B cell (primary cell): ENCODE measurements around the gene L3HYPDH. TPM values are rescaled to one million over a fixed set of nuclear protein-coding genes. Genes with fewer than 3 reads are reported as not detected.

Source experiments
- ATAC-seq: fragments of 200-7000 bp; cut with Tn5 transposase; one replicate; pipeline ENCODE4 v1.10.0; 2021; ENCODE audit warnings: low read depth, mild to moderate bottlenecking, moderate number of reproducible peaks, moderate library complexity
- CTCF ChIA-PET: fragments of 350-600 bp; sonication (Branson Sonifier 250); formaldehyde crosslinking; loops from one replicate; lab custom pipeline; 2021; ENCODE audit warnings: antibody characterized with exemption, inconsistent platforms; lab: Charles Lee
- POLR2A ChIA-PET: fragments of 350-600 bp; sonication (Branson Sonifier 250); formaldehyde crosslinking; loops from one replicate; lab custom pipeline; 2021; ENCODE audit warnings: antibody characterized with exemption; lab: Charles Lee
- DNase-seq: peaks from one replicate; pipeline ENCODE4 v3.0.0; 2013
- H2AFZ ChIP-seq: 2 replicates; pipeline ENCODE4 v1.6.1; 2012; ENCODE audit warnings: mild to moderate bottlenecking, low read depth, low read length; ENCODE audit not compliant: insufficient read depth, poor library complexity, severe bottlenecking
- H3K27ac ChIP-seq, 2 donors: 1 replicate in 1 of 2; 2 replicates in 1 of 2; pipeline ENCODE4 v1.5.1; 2012 to 2013; ENCODE audit warnings: low read length in 2 of 2, mild to moderate bottlenecking in 2 of 2, moderate library complexity in 1 of 2
- H3K27me3 ChIP-seq, 4 experiments: fragments of 200-600 bp in 1 of 4; sonication (generic) in 1 of 4; replicated peaks in 1 of 4; 1 replicate in 2 of 4; 2 replicates in 2 of 4; pipeline versions ENCODE4 v1.6.1 to v1.7.0; 2013 to 2016; ENCODE audit warnings: low read length in 3 of 4, mild to moderate bottlenecking in 2 of 4, mixed read lengths in 1 of 4, moderate library complexity in 1 of 4; ENCODE audit not compliant: insufficient read depth in 4 of 4, control insufficient read depth in 3 of 4; ENCODE audit errors: control extremely low read depth in 1 of 4
- H3K36me3 ChIP-seq, 2 experiments: replicated peaks in 1 of 2; 1 replicate in 1 of 2; 2 replicates in 1 of 2; pipeline versions ENCODE4 v1.6.1 to v1.7.1; 2013; ENCODE audit warnings: low read length in 1 of 2; ENCODE audit not compliant: insufficient read depth in 2 of 2, control insufficient read depth in 1 of 2; ENCODE audit errors: control extremely low read depth in 1 of 2, extremely low read depth in 1 of 2
- H3K4me1 ChIP-seq, 2 donors: fragments of 200-600 bp in 1 of 2; sonication (generic) in 1 of 2; 1 replicate in 1 of 2; 2 replicates in 1 of 2; pipeline versions ENCODE4 v1.5.1 to v1.6.1; 2013 to 2017; ENCODE audit warnings: low read length in 2 of 2; ENCODE audit not compliant: control insufficient read depth in 2 of 2, insufficient read depth in 2 of 2
- H3K4me2 ChIP-seq: replicated peaks from 2 replicates; pipeline ENCODE3; 2012; ENCODE audit warnings: mild to moderate bottlenecking, low read depth, low read length; ENCODE audit not compliant: poor library complexity, severe bottlenecking
- H3K4me3 ChIP-seq, 5 experiments: fragments of 200-600 bp in 1 of 5; sonication (generic) in 1 of 5; 1 replicate in 3 of 5; 2 replicates in 2 of 5; pipeline versions ENCODE4 v1.5.1 to v1.7.0; 2011 to 2016; ENCODE audit warnings: low read length in 4 of 5, mild to moderate bottlenecking in 4 of 5, low read depth in 2 of 5, control low read depth in 1 of 5, moderate library complexity in 1 of 5; ENCODE audit not compliant: insufficient read depth in 1 of 5; ENCODE audit errors: control extremely low read depth in 1 of 5, extremely low read depth in 1 of 5
- H3K79me2 ChIP-seq: fragments of 200-600 bp; sonication (generic); one replicate; pipeline ENCODE4 v1.6.0; 2016; ENCODE audit warnings: low read length; ENCODE audit not compliant: control insufficient read depth, insufficient read depth
- H3K9ac ChIP-seq: fragments of 200-600 bp; sonication (generic); 2 replicates; pipeline ENCODE4 v1.6.1; 2017; ENCODE audit warnings: mild to moderate bottlenecking, low read length, moderate library complexity
- H3K9me3 ChIP-seq, 3 donors: one replicate each; pipeline versions ENCODE4 v1.6.1 to v1.7.1; 2013; ENCODE audit warnings: low read length in 2 of 3; ENCODE audit not compliant: control insufficient read depth in 2 of 3, insufficient read depth in 1 of 3; ENCODE audit errors: control extremely low read depth in 1 of 3
- H4K20me1 ChIP-seq: 2 replicates; pipeline ENCODE4 v1.6.0; 2012; ENCODE audit warnings: mild to moderate bottlenecking, low read length; ENCODE audit not compliant: insufficient read depth, control insufficient read depth, poor library complexity, severe bottlenecking
- H3K27ac Mint-ChIP-seq: one replicate; pipeline ENCODE4 v1.8.0; 2021; ENCODE audit warnings: mixed read lengths
- H3K27me3 Mint-ChIP-seq: one replicate; pipeline ENCODE4 v1.8.0; 2021; ENCODE audit warnings: mixed read lengths
- H3K4me1 Mint-ChIP-seq: one replicate; pipeline ENCODE4 v1.8.0; 2021; ENCODE audit warnings: mixed read lengths
- H3K4me3 Mint-ChIP-seq: one replicate; pipeline ENCODE4 v1.8.0; 2021; ENCODE audit warnings: mixed read lengths
- H3K9me3 Mint-ChIP-seq: one replicate; pipeline ENCODE4 v1.8.0; 2022; ENCODE audit warnings: mixed read lengths; ENCODE audit not compliant: insufficient read depth
- CTCF ChIP-seq: fragments of 200-600 bp; IDR thresholded peaks from one replicate; pipeline ENCODE4 v1.8.0; 2022; ENCODE audit warnings: antibody characterized with exemption, mild to moderate bottlenecking
- EZH2 ChIP-seq: IDR thresholded peaks from 2 replicates; pipeline ENCODE4 v1.6.1; 2012; ENCODE audit warnings: borderline replicate concordance, low read depth, mild to moderate bottlenecking, moderate library complexity, low read length; ENCODE audit not compliant: insufficient read depth, poor library complexity, severe bottlenecking
- WGBS: methylation state at CpG from one replicate; pipeline ENCODE4 v1.1.5; 2013; ENCODE audit warnings: missing lambda C conversion rate; ENCODE audit not compliant: insufficient coverage; 5-methylcytosine and 5-hydroxymethylcytosine counted together
- intact Hi-C: fragments of 100-400 bp; cut with micrococcal nuclease; formaldehyde crosslinking; loops from one replicate; pipeline ENCODE4 v1.10.0; 2022
- polyA plus RNA-seq: library from polyadenylated mRNA; depleted of rRNA; stranded (reverse); fragments of >200 nt; gene quantifications from 2 replicates; pipeline ENCODE4 v1.2.3, GENCODE V29; 2012
- total RNA-seq, 2 donors: library from RNA; stranded (reverse); fragments of 120-200 nt in 1 of 2; gene quantifications; 1 replicate in 1 of 2; 2 replicates in 1 of 2; pipeline versions ENCODE4 v1.2.3 to v1.2.4, GENCODE V29; 2013 to 2022

The L3HYPDH gene
- total and polyA plus RNA-seq, 2 donors (not counting 1 experiment from before 2014, with no cell fraction given): 74.5 to 126 TPM

- Histone ChIP-seq H4K20me1 (no peaks in the 10 kb centered on the region), H3K79me2 (no peaks in the 10 kb centered on the region), H3K27ac (no peak overlapping the region), H2AFZ (no peak overlapping the region), H3K36me3 (no peaks in the 10 kb centered on the region), H3K9ac (no peak overlapping the region), H3K9me3 (no peaks in the 10 kb centered on the region), H3K4me3 (no peak overlapping the region), H3K4me1 (peaks cover 8 to 10% of the 10 kb centered on the region in 2 donors), H3K4me2 (no peak overlapping the region), H3K27me3 (peaks cover 0 to 6% (median 6%) of the 10 kb centered on the region in 4 experiments)
- no peak overlapping the region for H3K4me3 Mint-ChIP-seq
- peaks cover 14% of the 10 kb centered on the region for H3K4me1 Mint-ChIP-seq
- no peaks in the 10 kb centered on the region for H3K27me3 Mint-ChIP-seq
- H3K9me3 Mint-ChIP-seq: no peaks in the 10 kb centered on the region
- WGBS: no CpG with 5 or more reads among the region's 1 CpG
- intact Hi-C loops: loop anchor here (5.0 kb wide), 1 partner anchor 823 kb away; the partner anchor contains the start of gene DACT1
- TF ChIP-seq CTCF (no peak), EZH2 (no peak)
- no peak for ATAC-seq
- CTCF ChIA-PET: no interaction called here
- DNase-seq: no peak
- no peak overlapping the region for H3K27ac Mint-ChIP-seq
- POLR2A ChIA-PET: no interaction called here
Observed at GRCh38 chr14:59460378-59460777, 23.8 kb downstream of the L3HYPDH start.

- H3K4me1 ChIP-seq: peaks cover 0 to under 1% of the 10 kb centered on the region in 2 donors
- DNase-seq (no peak), ATAC-seq (no peak)
- Mint-ChIP-seq H3K27me3 (no peaks in the 10 kb centered on the region), H3K27ac (no peak overlapping the region), H3K9me3 (no peaks in the 10 kb centered on the region), H3K4me1 (peaks cover 3% of the 10 kb centered on the region), H3K4me3 (no peak overlapping the region)
- H3K36me3 ChIP-seq: no peaks in the 10 kb centered on the region
- WGBS: no CpG with 5 or more reads among the region's 2 CpGs
- no peaks in the 10 kb centered on the region for H3K79me2 ChIP-seq
- no peak overlapping the region for H3K27ac ChIP-seq
- H4K20me1 ChIP-seq: no peaks in the 10 kb centered on the region
- H3K4me3 ChIP-seq: no peak overlapping the region
- H3K4me2 ChIP-seq: no peak overlapping the region
- TF ChIP-seq CTCF (no peak), EZH2 (no peak)
- CTCF ChIA-PET: interaction anchor here (1.1 to 1.7 kb wide), 2 partner anchors 15 to 892 kb away, joined by 3 to 8 read pairs; no protein-coding TSS in a partner anchor
- no peak overlapping the region for H2AFZ ChIP-seq
- intact Hi-C loops: no loop called here
- H3K27me3 ChIP-seq: peaks cover 0 to 6% (median 2%) of the 10 kb centered on the region in 4 experiments
- H3K9me3 ChIP-seq: no peaks in the 10 kb centered on the region
- no peak overlapping the region for H3K9ac ChIP-seq
- POLR2A ChIA-PET: no interaction called here
Observed at GRCh38 chr14:59458486-59458885, 25.7 kb downstream of the L3HYPDH start.
